Right lung (tissue), 5 donors: ENCODE results near the gene NRAP. TPM values are rescaled to one million over a fixed set of nuclear protein-coding genes. Genes with fewer than 3 reads are reported as not detected.

ENCODE experiments used
- DNase-seq, 2 donors: peaks; one replicate each; pipeline ENCODE4 v3.0.0-alpha.2; 2013
- polyA plus RNA-seq, 5 donors: library from polyadenylated mRNA; unstranded; fragments of 120-200 nt; gene quantifications; one replicate each; pipeline versions ENCODE4 v1.2.1 to v1.2.3, GENCODE V29; 2013; ENCODE audit warnings: inconsistent platforms in 1 of 5, low replicate concordance in 1 of 5; ENCODE audit not compliant: insufficient read length in 5 of 5, insufficient read depth in 1 of 5

The NRAP gene
- polyA plus RNA-seq, 5 donors, result 0.03 to 0.29 (median 0.03) TPM; not detected in 1

GRCh38 chr10:113563306-113564088 is 100.3 kb downstream of the NRAP start:
- peak; percentile 68 to 77 for DNase-seq

GRCh38 chr10:113562704-113563103 is 101.1 kb downstream of the NRAP start:
- DNase-seq, result no peak

GRCh38 chr10:113562069-113562468 is 101.8 kb downstream of the NRAP start:
- DNase-seq, result no peak

GRCh38 chr10:113561214-113561613 is 102.6 kb downstream of the NRAP start:
- DNase-seq, result no peak

- DNase-seq, result no peak
These were observed 103.8 kb downstream of the NRAP start for GRCh38 chr10:113560071-113560470.

DNA sequence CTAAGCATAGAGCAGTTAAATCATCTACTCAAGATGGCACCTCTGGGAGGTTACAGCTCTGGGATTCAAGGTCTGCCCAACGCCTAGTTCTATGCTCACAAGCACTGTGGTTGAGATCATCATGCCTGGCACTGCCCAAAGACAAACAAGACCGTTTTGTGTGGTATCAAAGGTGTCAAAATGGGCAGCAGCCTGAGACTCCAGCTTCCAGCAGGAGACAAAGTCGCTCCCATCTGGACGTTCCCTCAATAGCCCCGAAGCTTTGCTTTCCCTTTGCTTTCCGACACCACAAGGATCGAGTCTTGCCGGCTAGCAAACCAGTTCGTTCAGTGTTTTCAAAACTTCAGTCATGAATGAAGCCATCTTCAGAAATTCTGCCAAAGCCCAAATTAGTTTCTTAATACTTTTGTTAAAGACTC is 105.9 kb downstream of the NRAP start:
- no peak for DNase-seq

GRCh38 chr10:113557424-113557862 is 106.4 kb downstream of the NRAP start:
- peak; percentile 45 to 53 for DNase-seq

- no peak for DNase-seq
These were observed 108.1 kb downstream of the NRAP start for GRCh38 chr10:113555751-113556150.

GRCh38 chr10:113555245-113555644 is 108.6 kb downstream of the NRAP start:
- no peak for DNase-seq

- no peak for DNase-seq
These were observed 109.6 kb downstream of the NRAP start for GRCh38 chr10:113554214-113554613.

- no peak for DNase-seq
These were observed 110.7 kb downstream of the NRAP start for GRCh38 chr10:113553149-113553548.

DNA sequence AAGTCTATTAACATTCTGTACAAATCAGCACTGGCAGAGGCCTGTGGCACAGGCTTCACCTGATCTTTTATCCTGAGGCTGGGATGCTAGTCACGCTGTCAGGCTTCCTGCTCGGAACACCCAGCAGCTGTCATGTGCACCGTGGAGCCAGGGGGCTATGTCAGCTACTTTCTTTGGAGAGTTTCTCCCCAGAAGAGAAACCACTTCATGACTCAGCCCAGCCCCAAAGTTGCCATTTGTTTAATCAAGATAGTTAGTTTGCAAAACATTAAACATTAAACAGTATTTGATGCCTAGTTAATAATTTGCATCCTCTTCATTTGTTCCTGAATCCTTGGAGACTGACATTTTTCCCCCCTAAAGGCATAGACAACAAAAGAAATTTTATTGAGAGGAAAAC is 111.1 kb downstream of the NRAP start, which contains the start of gene HABP2:
Gene HABP2, plus strand, starts transcription at position 353 of the 400 bp plus-strand sequence. CDS start 69 bp downstream, outside the sequence.
- no peak for DNase-seq

DNA sequence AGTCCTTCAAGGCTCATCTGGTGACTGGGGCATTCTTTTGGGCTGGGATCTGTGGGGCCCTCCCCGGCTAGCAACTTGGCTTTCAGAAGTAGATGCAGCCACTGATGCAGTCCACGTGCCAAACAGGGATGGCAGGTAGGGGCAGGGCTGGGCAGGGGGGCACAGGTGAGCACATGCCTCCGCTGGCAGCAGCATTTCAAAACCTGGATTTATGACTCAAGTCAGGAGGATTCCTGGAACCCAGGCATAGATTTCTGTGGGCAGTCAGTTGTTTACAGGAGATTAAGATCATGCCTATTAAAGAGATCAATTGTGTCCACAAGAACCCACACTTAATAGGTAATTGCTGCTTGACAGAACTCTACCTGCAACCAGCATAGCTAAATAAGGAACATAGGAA is 111.8 kb downstream of the NRAP start:
- no peak for DNase-seq

DNA sequence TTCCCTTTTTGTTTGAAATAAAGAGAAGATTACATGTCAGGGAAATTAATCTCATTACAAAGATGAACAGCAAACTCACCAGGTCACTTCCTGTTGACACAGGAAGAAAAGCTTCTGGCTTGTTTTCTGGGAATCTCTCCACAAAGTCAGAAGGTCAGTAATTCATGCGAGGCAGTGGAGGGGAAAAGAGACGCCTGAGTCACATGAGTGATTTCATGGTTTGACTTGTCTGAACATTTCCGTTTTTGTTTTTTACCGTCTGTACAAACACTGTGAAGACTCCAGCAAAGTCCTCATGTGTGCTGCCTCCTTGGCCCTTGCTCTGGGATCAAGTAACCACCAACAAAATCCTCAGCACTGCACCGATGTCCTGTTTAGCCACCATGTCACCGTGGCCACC is 113.5 kb downstream of the NRAP start:
- DNase-seq, result no peak

DNA sequence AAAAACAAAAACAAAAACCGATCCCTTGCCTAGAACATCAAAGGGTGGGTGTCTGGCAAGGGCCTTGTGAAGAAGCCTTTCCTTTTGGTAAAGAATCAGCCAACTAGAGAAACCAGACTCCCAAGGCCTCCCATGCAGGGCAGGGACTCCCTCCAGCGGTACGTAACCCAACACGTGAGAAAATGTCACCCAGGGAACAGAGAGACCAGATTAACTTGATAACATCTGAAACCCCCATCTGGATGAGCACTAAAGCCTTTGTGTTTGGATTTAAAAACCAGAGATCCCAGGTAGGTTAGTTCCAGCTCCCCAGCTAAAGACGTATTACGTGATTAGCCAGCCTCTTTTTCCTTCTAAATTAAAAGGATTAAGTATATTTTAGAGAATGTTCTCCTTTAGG is 114.0 kb downstream of the NRAP start:
- no peak for DNase-seq

- no peak for DNase-seq
These were observed 116.4 kb downstream of the NRAP start for GRCh38 chr10:113547426-113547825.

DNA sequence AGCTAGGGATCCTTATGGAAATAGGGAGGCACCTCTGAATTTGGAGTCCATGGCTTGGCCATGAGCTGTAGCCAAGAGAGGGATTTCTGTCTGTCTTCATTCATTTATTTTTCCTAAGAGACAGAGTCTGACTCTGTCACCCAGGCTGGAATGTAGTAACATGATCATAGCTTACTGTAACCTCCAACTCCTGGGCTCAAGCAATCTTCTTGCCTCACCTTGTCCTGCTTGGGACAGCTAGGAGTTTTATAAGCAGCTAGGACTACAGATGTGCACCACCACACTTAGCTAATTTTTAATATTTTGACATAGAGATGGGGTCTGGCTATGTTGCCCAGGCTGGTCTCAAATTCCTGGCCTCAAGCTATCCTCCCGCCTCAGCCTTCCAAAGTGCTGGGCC is 119.4 kb downstream of the NRAP start:
- DNase-seq, result no peak

- no peak for DNase-seq
These were observed 120.5 kb downstream of the NRAP start for GRCh38 chr10:113543107-113543955.

DNA sequence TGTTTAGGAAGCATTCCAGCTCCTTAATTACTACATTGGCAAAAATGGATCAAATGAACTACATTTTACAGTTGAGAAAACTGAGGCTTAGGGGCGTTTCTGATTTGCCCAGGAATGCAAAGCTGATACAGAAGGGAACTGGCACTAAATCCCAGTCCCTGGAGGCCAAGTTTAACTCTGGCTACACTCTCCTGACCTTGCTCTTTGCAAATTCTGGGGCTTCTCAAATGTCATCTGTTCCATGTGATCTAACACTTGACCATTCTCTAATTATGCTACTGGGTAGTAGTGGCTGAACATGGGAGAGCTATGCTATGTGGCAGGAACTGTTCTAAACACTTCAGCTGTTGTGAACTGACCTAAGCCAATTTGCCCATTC is 122.3 kb downstream of the NRAP start:
- DNase-seq, result no peak

- DNase-seq, result no peak
These were observed 122.8 kb downstream of the NRAP start for GRCh38 chr10:113540845-113541548.

DNA sequence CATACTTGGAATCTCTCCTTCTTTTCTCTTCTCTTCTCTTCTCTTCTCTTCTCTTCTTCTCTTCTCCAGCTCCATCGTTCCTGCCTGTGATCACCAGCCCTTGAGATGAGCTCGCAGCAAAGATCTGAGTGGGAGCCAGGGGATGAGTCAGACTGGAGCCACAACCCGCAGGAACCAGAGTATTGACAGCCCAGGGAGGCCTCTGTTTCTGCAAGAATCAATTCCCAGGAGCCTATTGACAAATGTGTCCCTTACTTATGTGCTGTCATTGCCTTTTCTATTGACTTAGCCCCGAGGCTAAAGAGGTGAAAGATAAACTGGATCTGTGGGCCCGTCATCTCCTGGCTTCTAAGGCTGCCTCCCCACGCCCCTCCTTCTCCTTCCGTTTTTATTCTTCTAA is 124.1 kb downstream of the NRAP start:
- DNase-seq, result no peak
